Esophagus squamous epithelium (tissue), 5 donors: ENCODE data around the gene LYZL6. TPM values are rescaled to one million over a fixed set of nuclear protein-coding genes. Genes with fewer than 3 reads are reported as not detected.

Experiments used
- DNase-seq: peaks from one replicate; lab custom pipeline; 2025; lab: John Stamatoyannopoulos, UW
- H3K27ac ChIP-seq, 4 donors: fragments of 200-600 bp; sonication (generic); one replicate each; pipeline ENCODE4 v1.5.1; 2016 to 2019; ENCODE audit warnings: mild to moderate bottlenecking in 1 of 4
- H3K27me3 ChIP-seq, 4 donors: fragments of 200-600 bp; sonication (generic); 1 replicate in 3 of 4; 2 replicates in 1 of 4; pipeline versions ENCODE4 v1.5.1 to v1.6.0; 2017 to 2021; ENCODE audit warnings: antibody characterized with exemption in 1 of 4
- H3K36me3 ChIP-seq, 3 donors: fragments of 200-600 bp; sonication (generic); one replicate each; pipeline ENCODE4 v1.5.1; 2016 to 2019
- H3K4me1 ChIP-seq, 3 donors: fragments of 200-600 bp; sonication (generic); one replicate each; pipeline ENCODE4 v1.5.1; 2017 to 2019
- H3K4me3 ChIP-seq, 4 donors: fragments of 200-600 bp; sonication (generic); 1 replicate in 3 of 4; 2 replicates in 1 of 4; pipeline ENCODE4 v1.5.1; 2016 to 2019; ENCODE audit warnings: mild to moderate bottlenecking in 2 of 4, moderate library complexity in 1 of 4
- H3K9me3 ChIP-seq, 3 donors: fragments of 200-600 bp; sonication (generic); one replicate each; pipeline ENCODE4 v1.5.1; 2016 to 2019
- POLR2A ChIP-seq, 4 donors: fragments of 450-650 bp; IDR thresholded peaks; one replicate each; pipeline ENCODE4 v1.6.1; 2017; ENCODE audit warnings: antibody characterized with exemption in 4 of 4, mild to moderate bottlenecking in 4 of 4, moderate library complexity in 3 of 4
- WGBS, 2 donors: methylation state at CpG; one replicate each; pipeline ENCODE4 v1.1.5; 2018; 5-methylcytosine and 5-hydroxymethylcytosine counted together
- intact Hi-C: fragments of 100-400 bp; cut with DNase I; formaldehyde crosslinking; loops from one replicate; pipeline ENCODE4 v1.15.0; 2022
- total RNA-seq, 4 donors: library from RNA; depleted of rRNA; stranded (reverse); fragments of >200 nt; gene quantifications; one replicate each; pipeline ENCODE4 v1.1.0, GENCODE V29; 2016
- TF ChIP-seq, protein P1 (sequence below), 6 experiments: fragments of 450-650 bp in 4 of 6; fragments of 200-600 bp in 2 of 6; sonication (generic) in 2 of 6; IDR thresholded peaks; one replicate each; pipeline ENCODE4 v1.5.1; 2016 to 2019; ENCODE audit warnings: antibody characterized with exemption in 6 of 6, mild to moderate bottlenecking in 4 of 6, moderate library complexity in 4 of 6
- donor health status: DM: yes; HTN: yes; CAD: no.

Gene LYZL6
- total RNA-seq, 4 donors from 2014 or later = not detected

DNA sequence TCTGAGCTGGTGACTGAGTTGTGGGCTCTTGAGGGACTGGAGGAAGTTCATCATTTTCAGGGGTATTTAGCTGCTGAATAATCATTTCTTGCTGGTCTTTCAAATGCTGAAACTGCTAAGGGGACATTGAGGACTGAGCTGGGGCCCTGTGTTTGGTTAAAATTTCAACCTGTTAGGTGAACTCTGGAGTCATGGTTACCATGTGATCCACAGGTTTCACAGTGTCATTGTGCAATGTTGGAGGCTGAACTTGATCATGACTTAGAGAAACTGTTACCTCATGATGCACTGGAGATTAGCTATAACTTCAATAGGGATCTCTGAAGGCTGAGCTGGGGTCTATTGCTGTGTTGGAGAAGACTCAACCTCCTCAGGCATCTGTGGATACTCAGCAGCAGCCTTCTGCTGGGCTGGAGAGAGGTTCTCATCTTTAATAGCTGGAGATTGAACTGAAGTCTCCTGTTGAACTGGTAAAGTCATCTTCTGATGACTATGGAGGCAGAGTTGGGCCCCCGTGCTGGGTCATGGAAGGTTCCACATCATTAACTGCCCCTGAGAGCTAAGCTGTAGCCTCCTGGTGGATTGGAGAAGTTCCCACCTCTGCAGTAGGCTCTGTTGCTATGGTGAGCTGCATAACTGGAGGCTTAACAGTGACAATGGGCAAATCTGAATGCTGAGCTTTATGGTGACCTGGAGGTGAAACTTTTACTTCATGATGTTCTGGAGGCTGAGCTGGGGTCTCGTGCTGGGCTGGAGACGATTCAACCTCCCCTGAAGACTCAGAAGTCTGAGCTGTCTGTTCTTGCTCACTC lies 28.2 kb downstream of the LYZL6 start:
- Histone ChIP-seq H3K27me3 (peaks cover 0 to 6% (median 0%) of the 10 kb centered on the region in 4 donors), H3K9me3 (no peaks in the 10 kb centered on the region), H3K36me3 (no peaks in the 10 kb centered on the region), H3K4me3 (no peak overlapping the region), H3K4me1 (peaks cover 0 to 7% (median 0%) of the 10 kb centered on the region in 3 donors), H3K27ac (no peak overlapping the region)
- WGBS, 2 donors = 56 to 83% methylated on average over 1 to 2 of the region's 3 CpGs
- intact Hi-C loops = no loop called here
- TF ChIP-seq, protein P1, sequence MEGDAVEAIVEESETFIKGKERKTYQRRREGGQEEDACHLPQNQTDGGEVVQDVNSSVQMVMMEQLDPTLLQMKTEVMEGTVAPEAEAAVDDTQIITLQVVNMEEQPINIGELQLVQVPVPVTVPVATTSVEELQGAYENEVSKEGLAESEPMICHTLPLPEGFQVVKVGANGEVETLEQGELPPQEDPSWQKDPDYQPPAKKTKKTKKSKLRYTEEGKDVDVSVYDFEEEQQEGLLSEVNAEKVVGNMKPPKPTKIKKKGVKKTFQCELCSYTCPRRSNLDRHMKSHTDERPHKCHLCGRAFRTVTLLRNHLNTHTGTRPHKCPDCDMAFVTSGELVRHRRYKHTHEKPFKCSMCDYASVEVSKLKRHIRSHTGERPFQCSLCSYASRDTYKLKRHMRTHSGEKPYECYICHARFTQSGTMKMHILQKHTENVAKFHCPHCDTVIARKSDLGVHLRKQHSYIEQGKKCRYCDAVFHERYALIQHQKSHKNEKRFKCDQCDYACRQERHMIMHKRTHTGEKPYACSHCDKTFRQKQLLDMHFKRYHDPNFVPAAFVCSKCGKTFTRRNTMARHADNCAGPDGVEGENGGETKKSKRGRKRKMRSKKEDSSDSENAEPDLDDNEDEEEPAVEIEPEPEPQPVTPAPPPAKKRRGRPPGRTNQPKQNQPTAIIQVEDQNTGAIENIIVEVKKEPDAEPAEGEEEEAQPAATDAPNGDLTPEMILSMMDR (IDR thresholded peaks at IDR 0.05) = no peak
- no peak for DNase-seq

DNA sequence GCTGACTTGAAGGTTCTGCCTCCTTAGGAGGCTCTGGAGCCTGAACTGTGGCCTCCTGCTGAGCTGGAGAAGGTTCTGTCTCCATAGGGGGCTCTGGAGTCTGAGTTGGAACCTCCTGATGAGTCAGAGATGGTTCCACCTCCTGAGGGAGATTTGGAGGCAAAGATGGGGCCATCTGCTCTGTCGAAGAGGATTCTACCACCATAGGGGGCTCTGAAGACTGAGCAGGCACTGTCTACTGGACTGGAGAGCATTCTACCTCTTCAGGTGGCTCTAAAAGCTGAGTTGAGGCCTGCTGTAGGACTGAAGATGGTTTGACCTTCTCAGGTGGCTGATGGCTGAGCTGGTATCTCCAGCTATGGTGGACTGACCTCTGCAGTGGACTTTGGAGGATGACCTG lies 29.2 kb downstream of the LYZL6 start:
- Histone ChIP-seq H3K27me3 (peaks cover 0 to 6% (median 0%) of the 10 kb centered on the region in 4 donors), H3K4me3 (no peak overlapping the region), H3K27ac (no peak overlapping the region), H3K9me3 (no peaks in the 10 kb centered on the region), H3K4me1 (peaks cover 0 to 7% (median 0%) of the 10 kb centered on the region in 3 donors), H3K36me3 (no peaks in the 10 kb centered on the region)
- intact Hi-C loops = no loop called here
- DNase-seq = no peak
- TF ChIP-seq, protein P1 (IDR thresholded peaks at IDR 0.05) = no peak
- no peak for TF ChIP-seq POLR2A (IDR thresholded peaks at IDR 0.05)
- WGBS, 2 donors = no CpG with 5 or more reads among the region's 1 CpG

GRCh38 chr17:35913609-35914008 lies 29.9 kb downstream of the LYZL6 start:
- DNase-seq = no peak
- peaks cover 0 to 6% (median 0%) of the 10 kb centered on the region in 4 donors for H3K27me3 ChIP-seq
- no peaks in the 10 kb centered on the region for H3K9me3 ChIP-seq
- H3K36me3 ChIP-seq = no peaks in the 10 kb centered on the region
- H3K4me1 ChIP-seq = peaks cover 0 to 6% (median 0%) of the 10 kb centered on the region in 3 donors
- no peak overlapping the region for H3K27ac ChIP-seq
- TF ChIP-seq, protein P1 (IDR thresholded peaks at IDR 0.05) = no peak
- no peak for TF ChIP-seq POLR2A (IDR thresholded peaks at IDR 0.05)
- WGBS, 2 donors = 77 to 89% methylated on average over 4 of the region's 4 CpGs
- intact Hi-C loops = no loop called here
- no peak overlapping the region for H3K4me3 ChIP-seq

GRCh38 chr17:35912942-35913341 lies 30.6 kb downstream of the LYZL6 start:
- TF ChIP-seq POLR2A (IDR thresholded peaks at IDR 0.05) = no peak
- TF ChIP-seq, protein P1 (IDR thresholded peaks at IDR 0.05) = no peak
- intact Hi-C loops = no loop called here
- no peak overlapping the region for H3K27ac ChIP-seq
- no peaks in the 10 kb centered on the region for H3K36me3 ChIP-seq
- peaks cover 0 to 6% (median 0%) of the 10 kb centered on the region in 4 donors for H3K27me3 ChIP-seq
- 65 to 83% methylated on average over 2 of the region's 2 CpGs for WGBS, 2 donors
- no peak overlapping the region for H3K4me3 ChIP-seq
- H3K9me3 ChIP-seq = no peaks in the 10 kb centered on the region
- DNase-seq = no peak
- H3K4me1 ChIP-seq = no peaks in the 10 kb centered on the region

DNA sequence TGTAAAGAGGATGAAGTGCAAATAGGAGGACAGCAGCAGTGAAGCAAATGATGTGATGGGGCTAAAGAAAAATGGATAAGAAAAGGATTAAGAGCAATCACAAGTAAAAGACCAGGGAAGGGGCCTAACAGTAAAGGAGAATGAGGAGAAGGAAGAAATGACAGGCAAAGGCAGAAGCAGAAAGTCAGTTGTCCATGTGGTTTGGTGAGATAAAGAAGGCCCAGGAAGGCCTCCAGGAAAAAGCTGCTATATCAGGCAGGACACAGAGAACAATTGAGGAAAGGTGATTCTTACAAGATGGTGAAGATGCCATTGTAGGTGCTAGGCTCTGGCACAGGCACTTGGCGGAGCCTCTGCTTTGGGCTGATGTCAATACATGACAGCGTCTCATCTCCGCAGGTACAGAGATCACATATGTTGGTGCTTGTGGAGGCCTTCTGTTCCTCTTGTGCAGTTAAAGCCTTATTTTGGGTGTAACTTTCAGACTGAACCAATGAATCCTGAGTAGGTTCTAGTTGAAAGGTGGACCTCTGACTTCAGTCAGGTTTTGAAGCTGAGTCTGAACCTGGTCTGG lies 31.1 kb downstream of the LYZL6 start:
- 97 to 98% methylated on average over 3 of the region's 3 CpGs for WGBS, 2 donors
- Histone ChIP-seq H3K36me3 (no peaks in the 10 kb centered on the region), H3K4me3 (no peak overlapping the region), H3K9me3 (no peaks in the 10 kb centered on the region), H3K27ac (no peak overlapping the region), H3K4me1 (no peaks in the 10 kb centered on the region), H3K27me3 (peaks cover 0 to 6% (median 0%) of the 10 kb centered on the region in 4 donors)
- TF ChIP-seq POLR2A (IDR thresholded peaks at IDR 0.05) = no peak
- TF ChIP-seq, protein P1 (IDR thresholded peaks at IDR 0.05) = no peak
- intact Hi-C loops = no loop called here
- DNase-seq = no peak
